GM21529 (cell line): ENCODE results near the gene GAP43.
"Not testable (repeated sequence)": the region's sequence is repeated elsewhere in the genome, so short reads cannot be mapped to it uniquely, and the experiment has no call there.

Experiments used
- ATAC-seq: cut with Tn5 transposase; IDR thresholded peaks from one replicate; pipeline ENCODE4 v1.9.1; 2021; ENCODE audit not compliant: unreplicated experiment

The GAP43 gene

GRCh38 chr3:115695090-115695489, 71.8 kb downstream of the GAP43 start:
- no peak for ATAC-seq

DNA sequence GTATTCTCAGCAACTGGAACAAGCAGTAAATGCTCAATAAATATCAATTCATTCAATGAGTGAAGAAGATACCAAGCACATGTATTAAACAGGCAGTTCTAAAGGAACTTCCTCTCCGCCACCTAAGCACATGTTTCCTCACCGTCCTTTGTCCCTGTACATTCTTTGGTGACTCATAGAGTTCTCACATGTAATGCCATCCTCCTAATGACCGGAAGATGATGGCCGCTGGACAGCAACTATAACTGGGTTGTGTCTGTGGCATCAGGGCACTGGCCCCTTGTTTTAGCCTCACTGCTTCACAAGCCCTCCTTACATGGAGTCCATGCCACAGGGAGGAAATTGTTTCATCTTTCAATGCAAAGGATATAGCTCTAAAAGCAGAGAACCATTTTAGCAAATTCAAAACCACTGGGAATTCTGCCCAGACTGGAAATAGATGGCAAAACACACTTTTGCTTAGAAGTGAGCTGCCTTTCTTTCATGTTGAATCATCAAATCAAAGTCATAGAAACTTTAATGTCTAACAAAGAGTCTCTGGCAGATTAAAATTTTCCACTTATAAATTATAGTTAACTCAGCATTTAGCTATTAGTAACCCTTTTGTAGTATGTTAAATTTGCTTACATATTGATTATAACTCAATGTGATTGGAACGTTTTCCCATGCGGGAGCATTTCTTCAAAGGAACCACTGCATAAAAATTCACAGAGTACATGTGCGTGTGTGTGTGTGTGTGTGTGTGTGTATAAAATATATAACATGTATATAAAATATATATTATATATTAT, 74.1 kb downstream of the GAP43 start:
- ATAC-seq = no peak

- no peak for ATAC-seq
These were observed 75.7 kb downstream of the GAP43 start for GRCh38 chr3:115698851-115699591.

GRCh38 chr3:115699706-115700105, 76.4 kb downstream of the GAP43 start:
- ATAC-seq = no peak

- no peak for ATAC-seq
These were observed 79.3 kb downstream of the GAP43 start for GRCh38 chr3:115702598-115702997.

DNA sequence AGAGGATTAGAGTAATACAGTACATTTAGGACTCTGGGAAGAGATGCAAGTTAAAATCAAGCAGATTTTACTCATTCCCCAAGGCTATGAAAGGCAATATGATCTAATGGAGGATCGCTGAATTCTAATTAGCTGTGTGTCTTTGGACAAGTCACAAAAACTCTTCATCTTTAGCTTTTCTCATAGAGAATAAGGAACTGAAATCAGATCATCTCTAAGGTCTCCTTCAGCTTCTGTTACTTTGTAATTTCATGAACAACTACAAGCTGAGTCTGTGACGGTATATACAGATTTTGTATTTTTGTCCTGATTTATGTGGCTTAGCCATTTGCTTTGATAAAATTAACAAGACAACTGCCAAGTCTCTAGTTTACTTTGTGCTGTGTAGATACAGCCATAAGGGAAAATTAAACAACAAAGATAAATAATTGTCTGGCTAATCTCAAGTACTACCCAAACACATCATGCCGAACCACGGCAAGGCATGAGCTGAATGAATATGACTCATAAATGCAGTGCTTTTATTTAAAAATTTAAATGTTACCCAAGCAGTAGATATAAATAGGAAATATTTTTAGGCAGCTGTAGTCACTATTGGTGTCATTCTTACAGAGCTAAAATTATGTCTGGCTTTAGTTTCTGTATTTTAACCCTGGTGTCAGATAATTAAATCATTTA, 81.5 kb downstream of the GAP43 start:
- ATAC-seq = no peak

- no peak for ATAC-seq
These were observed 83.1 kb downstream of the GAP43 start for GRCh38 chr3:115706311-115706829.

DNA sequence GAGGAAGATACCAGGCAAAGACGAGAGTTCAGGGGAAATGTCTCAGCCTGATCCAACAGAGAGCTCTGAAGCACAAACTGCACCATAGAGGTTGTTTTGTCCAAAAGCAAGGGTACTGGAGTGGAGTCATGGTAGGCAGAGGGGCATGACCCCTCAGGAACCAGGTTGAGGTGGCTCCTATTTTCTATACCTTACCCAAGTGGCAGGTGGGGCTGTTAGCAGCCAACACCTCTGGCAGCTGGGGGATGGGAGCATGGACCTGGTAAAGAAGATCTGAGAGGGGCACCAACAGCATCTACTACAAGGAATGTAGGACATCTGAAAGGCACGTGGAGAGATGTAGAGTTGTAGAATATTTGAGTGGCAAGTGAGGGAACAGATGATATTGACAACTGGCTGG, 85.2 kb downstream of the GAP43 start:
- no peak for ATAC-seq

DNA sequence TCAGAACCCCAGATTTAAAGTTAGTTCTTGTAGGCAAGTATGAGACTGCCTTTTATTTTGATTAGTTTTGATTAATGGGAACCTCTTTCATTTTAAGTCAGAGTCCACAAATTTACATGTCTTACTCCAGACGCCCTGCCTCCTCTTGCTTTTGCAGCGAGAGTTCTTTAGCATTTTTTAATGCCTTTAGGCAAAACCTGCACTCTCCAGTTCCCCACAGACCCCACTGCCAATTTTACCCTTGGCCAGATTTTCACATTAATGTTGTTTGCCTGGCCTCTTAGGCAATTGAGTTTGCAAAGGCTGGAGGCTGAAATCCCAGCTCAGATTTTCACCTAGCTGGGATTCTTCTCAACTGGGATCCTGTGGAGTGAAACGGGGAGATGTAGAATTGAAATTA, 85.8 kb downstream of the GAP43 start:
- no peak for ATAC-seq

DNA sequence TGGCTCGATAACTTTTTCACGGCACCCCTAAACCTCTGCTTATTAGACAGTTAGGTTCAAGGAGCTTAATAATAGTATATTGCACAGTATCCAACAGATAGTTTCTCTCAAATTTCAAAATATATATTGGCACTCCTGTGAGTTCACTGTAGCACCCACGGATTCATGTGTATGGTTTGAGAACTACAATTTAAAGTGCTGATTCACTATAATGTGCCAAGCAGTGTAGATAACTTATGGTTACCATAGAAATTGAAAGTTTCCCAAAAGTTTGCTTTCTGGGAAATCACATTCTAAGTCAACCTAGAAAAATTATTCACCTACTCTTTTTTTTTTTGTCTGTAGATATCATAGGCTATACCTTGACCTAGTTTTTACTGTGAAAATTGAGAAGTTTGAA, 86.6 kb downstream of the GAP43 start:
- ATAC-seq = no peak

DNA sequence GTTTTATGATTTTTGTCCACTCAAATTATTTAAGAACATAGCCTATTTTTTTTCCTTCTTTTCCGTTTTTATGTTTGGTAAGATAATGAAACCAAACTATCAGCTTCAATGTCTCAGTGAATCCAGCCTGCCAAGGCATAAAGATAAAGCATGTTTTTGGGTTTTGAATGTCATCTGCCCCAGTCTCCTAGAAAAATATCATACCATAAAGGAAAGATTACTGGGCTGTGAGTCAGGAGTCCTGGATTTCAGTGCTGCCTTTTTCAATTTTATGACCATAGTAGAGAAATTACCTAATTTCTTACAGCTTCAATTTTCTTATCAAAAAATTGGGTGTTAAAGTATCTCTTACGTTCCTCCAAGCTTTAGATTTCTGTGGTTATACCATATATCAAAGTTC, 87.5 kb downstream of the GAP43 start:
- ATAC-seq = no peak

GRCh38 chr3:115712871-115713270, 89.6 kb downstream of the GAP43 start:
- no peak for ATAC-seq

GRCh38 chr3:115713284-115713683, 90.0 kb downstream of the GAP43 start:
- ATAC-seq = no peak

GRCh38 chr3:115715241-115715745, 92.0 kb downstream of the GAP43 start:
- no peak for ATAC-seq

DNA sequence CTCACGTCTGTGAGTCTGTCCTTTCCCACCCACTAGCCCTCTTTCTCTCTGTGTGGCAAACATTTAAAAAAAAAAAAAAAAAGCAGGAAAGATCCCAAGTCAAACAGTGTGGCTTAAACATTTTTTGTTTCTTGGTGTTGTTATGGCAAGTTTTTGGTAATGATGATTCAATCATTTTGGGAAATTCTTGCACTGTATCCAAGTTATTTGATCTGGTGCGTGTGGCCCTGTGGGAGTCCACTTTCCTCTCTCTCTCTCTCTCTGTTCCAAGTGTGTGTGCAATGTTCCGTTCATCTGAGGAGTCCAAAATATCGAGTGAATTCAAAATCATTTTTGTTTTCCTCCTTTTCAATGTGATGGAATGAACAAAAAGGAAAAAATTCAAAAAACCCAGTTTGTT, 97.7 kb downstream of the GAP43 start:
- ATAC-seq = no peak

DNA sequence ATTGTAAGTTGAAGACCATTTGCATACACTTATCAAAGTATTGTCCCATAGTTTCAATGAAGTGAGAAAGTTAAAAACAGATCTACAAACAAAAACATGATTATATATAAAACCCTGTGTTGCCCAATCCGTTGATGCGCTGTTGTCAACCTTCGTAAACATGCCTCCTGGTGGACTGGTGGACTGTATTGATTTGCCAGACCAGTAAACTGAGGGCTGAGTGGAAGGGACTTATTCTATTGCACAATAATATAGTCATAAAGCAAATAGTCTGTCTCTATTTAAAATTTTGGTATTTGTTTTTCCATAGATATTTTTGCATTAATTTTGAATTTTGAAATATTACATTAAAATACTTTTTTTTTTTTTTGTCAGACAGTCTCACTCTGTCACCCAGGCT, 102.5 kb downstream of the GAP43 start:
- no peak for ATAC-seq

- no peak for ATAC-seq
These were observed 103.8 kb downstream of the GAP43 start for GRCh38 chr3:115727135-115727534.

DNA sequence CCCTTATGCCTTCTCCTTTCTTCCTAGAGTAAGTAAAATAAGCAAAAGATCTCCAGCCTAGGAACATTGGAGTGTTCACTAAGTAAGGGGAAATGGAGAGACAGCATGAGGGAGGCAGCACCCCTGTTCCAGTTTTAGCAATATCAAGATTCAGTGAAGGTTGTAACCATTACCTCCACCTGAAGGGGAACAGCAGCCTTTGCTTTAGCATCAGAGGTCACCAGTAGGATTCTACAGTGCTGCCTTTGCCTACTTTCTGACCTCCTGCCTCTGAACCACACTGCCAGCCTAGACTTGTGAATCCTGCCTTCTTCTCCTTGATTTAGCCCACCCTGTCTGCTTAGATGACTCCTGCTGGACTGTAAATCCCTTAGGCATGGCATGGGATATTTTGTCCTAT, 104.7 kb downstream of the GAP43 start:
- ATAC-seq = no peak

DNA sequence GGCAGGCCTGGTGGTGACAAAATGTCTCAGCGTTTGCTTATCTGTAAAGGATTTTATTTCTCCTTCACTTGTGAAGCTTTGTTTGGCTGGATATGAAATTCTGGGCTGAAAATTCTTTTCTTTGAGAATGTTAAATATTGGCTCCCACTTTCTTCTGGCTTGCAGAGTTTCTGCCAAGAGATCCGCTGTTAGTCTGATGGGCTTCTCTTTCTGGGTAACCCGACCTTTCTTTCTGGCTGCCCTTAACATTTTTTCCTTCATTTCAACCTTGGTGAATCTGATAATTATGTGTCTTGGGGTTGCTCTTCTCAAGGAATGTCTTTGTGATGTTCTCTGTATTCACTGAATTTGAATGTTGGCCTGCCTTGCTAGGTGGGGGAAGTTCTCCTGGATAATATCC, 113.0 kb downstream of the GAP43 start:
- ATAC-seq = not testable (repeated sequence)

DNA sequence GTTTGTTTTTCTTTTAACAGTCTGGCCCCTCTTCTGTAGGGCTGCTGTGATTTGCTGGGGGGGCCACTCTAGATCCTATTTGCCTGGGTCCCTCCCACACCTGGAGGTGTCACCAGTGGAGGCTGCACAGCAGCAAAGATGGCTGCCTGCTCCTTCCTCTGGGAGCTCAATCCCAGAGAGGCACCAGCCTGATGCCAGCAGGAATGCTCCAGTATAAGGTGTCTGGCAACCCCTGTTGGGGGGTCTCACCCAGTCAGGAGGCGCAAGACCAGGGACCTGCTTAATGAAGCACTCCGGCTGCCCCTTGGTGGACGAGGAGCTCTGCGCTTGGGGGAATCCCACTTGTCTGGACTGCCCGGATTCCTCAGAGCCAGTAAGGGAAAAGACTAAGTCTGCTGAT, 118.3 kb downstream of the GAP43 start:
- ATAC-seq = no peak

GRCh38 chr3:115744516-115744915, 121.2 kb downstream of the GAP43 start:
- not testable (repeated sequence) for ATAC-seq
